Panc1 (cell line): ENCODE data around the gene PLIN1. TPM values are rescaled to one million over a fixed set of nuclear protein-coding genes. Genes with fewer than 3 reads are reported as not detected.

ENCODE experiments used
- ATAC-seq: fragments of 200-7000 bp; cut with Tn5 transposase; 2 replicates; pipeline ENCODE4 v1.9.1; 2020; ENCODE audit warnings: mild to moderate bottlenecking, moderate library complexity
- BruUV-seq: library from RNA; stranded (reverse); fragments of 400-500 nt; replicated peaks from 2 replicates; lab custom pipeline; 2021; lab: Mats Ljungman, UMichigan
- CTCF ChIA-PET: fragments of 300-600 bp; sonication (Branson Sonifier 250); formaldehyde crosslinking; loops from one replicate; lab custom pipeline; 2022; ENCODE audit warnings: antibody characterized with exemption; lab: Charles Lee
- POLR2A ChIA-PET: fragments of 300-600 bp; sonication (Branson Sonifier 250); formaldehyde crosslinking; loops from one replicate; lab custom pipeline; 2022; ENCODE audit warnings: antibody characterized with exemption; lab: Charles Lee
- DNase-seq: peaks from one replicate; pipeline ENCODE4 v3.0.0-alpha.2; 2010; ENCODE audit warnings: low read depth, low spot score
- H3K27ac ChIP-seq: 2 replicates; pipeline ENCODE4 v1.5.1; 2011; ENCODE audit warnings: mild to moderate bottlenecking, low read length, inconsistent platforms
- H3K27me3 ChIP-seq: fragments of 200-500 bp; sonication (Bioruptor generic); 2 replicates; pipeline ENCODE4 v1.6.0; 2014; ENCODE audit warnings: low read length, inconsistent platforms; ENCODE audit not compliant: control insufficient read depth, insufficient read depth
- H3K36me3 ChIP-seq: fragments of 200-500 bp; sonication (Bioruptor generic); 2 replicates; pipeline ENCODE4 v1.5.1; 2014; ENCODE audit warnings: inconsistent platforms, mild to moderate bottlenecking, low read length, moderate library complexity; ENCODE audit not compliant: control insufficient read depth, insufficient read depth
- H3K4me1 ChIP-seq: 2 replicates; pipeline ENCODE4 v1.5.1; 2011; ENCODE audit warnings: inconsistent platforms, mild to moderate bottlenecking, low read length, moderate library complexity; ENCODE audit not compliant: control insufficient read depth, insufficient read depth
- H3K4me3 ChIP-seq, 2 experiments: 2 replicates each; pipeline ENCODE4 v1.5.1; 2011 to 2012; ENCODE audit warnings: low read depth in 2 of 2, low read length in 2 of 2, mild to moderate bottlenecking in 2 of 2, inconsistent platforms in 1 of 2, moderate library complexity in 1 of 2
- H3K9me3 ChIP-seq: fragments of 200-500 bp; sonication (Bioruptor generic); 2 replicates; pipeline ENCODE4 v1.5.1; 2014; ENCODE audit warnings: low read depth, mild to moderate bottlenecking, inconsistent platforms, low read length, moderate library complexity; ENCODE audit not compliant: control insufficient read depth, insufficient read depth
- CTCF ChIP-seq: fragments of 450-650 bp; IDR thresholded peaks from 2 replicates; pipeline ENCODE4 v1.5.1; 2017; ENCODE audit warnings: mild to moderate bottlenecking
- POLR2AphosphoS5 ChIP-seq: IDR thresholded peaks from 2 replicates; pipeline ENCODE4 v1.6.1; 2012; ENCODE audit warnings: mild to moderate bottlenecking, low read depth, low read length, moderate library complexity
- REST ChIP-seq, 2 experiments: IDR thresholded peaks; 2 replicates each; pipeline ENCODE4 v1.6.1; 2011 to 2012; ENCODE audit warnings: low read depth in 2 of 2, control low read depth in 1 of 2, low read length in 1 of 2, mild to moderate bottlenecking in 1 of 2, moderate library complexity in 1 of 2; ENCODE audit not compliant: insufficient read depth in 1 of 2
- SIN3A ChIP-seq: IDR thresholded peaks from 2 replicates; pipeline ENCODE4 v1.6.1; 2012; ENCODE audit warnings: low read depth, mild to moderate bottlenecking, low read length, moderate library complexity, borderline replicate concordance; ENCODE audit not compliant: insufficient read depth
- TCF7L2 ChIP-seq: IDR thresholded peaks from 2 replicates; pipeline ENCODE4 v1.6.1; 2011; ENCODE audit warnings: mild to moderate bottlenecking, low read depth, low read length, inconsistent platforms
- in situ Hi-C: cut with HindIII; loops from 2 replicates; pipeline ENCODE4 v1.10.0; 2016; ENCODE audit warnings: low sequenced_read_pairs, low pct_unique_long_range_greater_than_20kb
- intact Hi-C: fragments of 100-400 bp; cut with micrococcal nuclease; formaldehyde crosslinking; loops from one replicate; pipeline ENCODE4 v1.10.0; 2022; ENCODE audit not compliant: unreplicated experiment
- total RNA-seq: library from RNA; stranded (reverse); gene quantifications from one replicate; pipeline ENCODE4 v1.2.1, GENCODE V29; 2021; ENCODE audit not compliant: unreplicated experiment

Gene PLIN1
- total RNA-seq, 1 experiment from 2014 or later, result 0.44 TPM

DNA sequence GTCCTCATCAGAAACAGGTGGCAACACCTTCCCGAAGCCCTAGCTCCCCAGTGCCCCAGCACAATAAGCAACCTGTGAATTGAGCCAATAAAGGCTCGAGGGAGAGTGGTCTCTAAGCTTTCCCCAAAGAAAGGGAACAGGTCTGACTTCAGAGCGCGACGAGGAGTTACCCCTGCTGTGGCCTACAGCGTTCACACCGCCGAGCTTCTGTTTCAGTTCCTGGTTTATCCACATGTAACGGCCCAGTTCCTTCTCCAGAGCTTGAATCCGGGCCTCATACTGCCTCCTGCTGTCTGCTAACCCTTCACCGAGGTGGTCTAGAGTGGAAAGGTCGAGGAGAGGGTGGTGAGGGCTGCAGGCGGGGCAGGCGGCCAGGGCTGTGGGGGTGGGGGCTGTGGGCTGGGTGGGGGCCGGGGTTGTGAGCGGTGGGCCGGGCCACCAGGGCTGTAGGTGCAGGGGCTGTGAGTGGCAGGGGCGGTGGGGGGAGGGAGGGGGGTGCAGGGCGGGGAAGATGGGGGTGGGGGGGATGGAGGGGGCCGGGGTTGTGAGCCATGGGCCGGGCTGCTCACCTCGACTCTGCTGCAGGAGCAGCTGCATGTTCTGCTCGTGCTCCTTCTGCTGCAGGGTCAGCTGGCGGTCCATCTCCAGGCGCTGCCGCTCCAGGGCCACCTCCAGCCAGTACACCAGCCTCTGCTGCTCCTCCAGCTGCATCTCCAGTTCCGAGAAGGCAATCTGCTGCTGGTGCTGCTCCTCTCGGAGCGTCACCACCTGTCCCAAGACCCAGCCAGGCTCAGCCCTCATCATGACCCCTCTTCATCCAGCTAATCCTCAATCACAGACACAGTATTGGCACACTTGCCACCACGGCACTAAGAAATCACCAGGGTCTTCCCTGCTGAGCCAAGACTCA is 50.1 kb downstream of the PLIN1 start:
- no peak overlapping the region for H3K27ac ChIP-seq
- no peaks in the 10 kb centered on the region for H3K4me1 ChIP-seq
- no TSS peak for BruUV-seq
- intact Hi-C loops (no loop called here), in situ Hi-C loops (no loop called here)
- H3K4me3 ChIP-seq, result no peak overlapping the region
- ChIA-PET POLR2A (no interaction called here), CTCF (interaction anchor here (0.6 kb wide), 1 partner anchor 426 kb away, joined by 5 read pairs; no protein-coding TSS in a partner anchor)
- ATAC-seq (no peak), DNase-seq (no peak)
- TF ChIP-seq REST (IDR thresholded peaks at IDR 0.05; ENCODE audit: insufficient read depth in 1 of 2, low read depth in 2 of 2, low read length in 1 of 2) (no peak), TCF7L2 (no peak), POLR2AphosphoS5 (no peak), SIN3A (no peak), CTCF (no peak)
- no peaks in the 10 kb centered on the region for H3K9me3 ChIP-seq
- peaks cover 9% of the 10 kb centered on the region for H3K36me3 ChIP-seq
- H3K27me3 ChIP-seq, result no peaks in the 10 kb centered on the region

- Histone ChIP-seq H3K36me3 (peaks cover 13% of the 10 kb centered on the region), H3K4me3 (no peak overlapping the region), H3K4me1 (no peaks in the 10 kb centered on the region), H3K9me3 (no peaks in the 10 kb centered on the region), H3K27me3 (no peaks in the 10 kb centered on the region), H3K27ac (no peak overlapping the region)
- ChIA-PET CTCF (no interaction called here), POLR2A (no interaction called here)
- ATAC-seq (no peak), DNase-seq (no peak)
- BruUV-seq, result no TSS peak
- intact Hi-C loops, result no loop called here
- TF ChIP-seq TCF7L2 (no peak), SIN3A (no peak), REST (IDR thresholded peaks at IDR 0.05; ENCODE audit: insufficient read depth in 1 of 2, low read depth in 2 of 2, low read length in 1 of 2) (no peak), POLR2AphosphoS5 (no peak), CTCF (no peak)
- in situ Hi-C loops, result no loop called here
Measured at GRCh38 chr15:89628301-89628700, 50.9 kb downstream of the PLIN1 start.
